Stomach smooth muscle (tissue), 2 donors: ENCODE data around the gene CDH1.

Experiments used
- H3K27ac ChIP-seq: one replicate; pipeline ENCODE4 v1.7.0; 2013; ENCODE audit warnings: mild to moderate bottlenecking, low read length, inconsistent platforms
- H3K27me3 ChIP-seq, 2 donors: one replicate each; pipeline ENCODE4 v1.7.0; 2013; ENCODE audit warnings: low read length in 2 of 2; ENCODE audit not compliant: insufficient read depth in 2 of 2, control insufficient read depth in 1 of 2
- H3K36me3 ChIP-seq, 2 donors: one replicate each; pipeline ENCODE4 v1.7.0; 2013; ENCODE audit warnings: low read length in 2 of 2; ENCODE audit not compliant: control insufficient read depth in 2 of 2, insufficient read depth in 2 of 2
- H3K4me1 ChIP-seq: one replicate; pipeline ENCODE4 v1.7.0; 2013; ENCODE audit warnings: low read length; ENCODE audit not compliant: control insufficient read depth, insufficient read depth
- H3K4me3 ChIP-seq, 2 donors: one replicate each; pipeline ENCODE4 v1.7.0; 2013; ENCODE audit warnings: low read length in 2 of 2
- H3K9ac ChIP-seq, 2 donors: one replicate each; pipeline ENCODE4 v1.7.0; 2013; ENCODE audit warnings: low read length in 2 of 2, mild to moderate bottlenecking in 1 of 2
- H3K9me3 ChIP-seq, 2 donors: one replicate each; pipeline ENCODE4 v1.7.0; 2013; ENCODE audit warnings: low read length in 2 of 2; ENCODE audit not compliant: control insufficient read depth in 2 of 2
- donor health status: healthy.
- donor health status: Pancreatic carcinoma.

The CDH1 gene

DNA sequence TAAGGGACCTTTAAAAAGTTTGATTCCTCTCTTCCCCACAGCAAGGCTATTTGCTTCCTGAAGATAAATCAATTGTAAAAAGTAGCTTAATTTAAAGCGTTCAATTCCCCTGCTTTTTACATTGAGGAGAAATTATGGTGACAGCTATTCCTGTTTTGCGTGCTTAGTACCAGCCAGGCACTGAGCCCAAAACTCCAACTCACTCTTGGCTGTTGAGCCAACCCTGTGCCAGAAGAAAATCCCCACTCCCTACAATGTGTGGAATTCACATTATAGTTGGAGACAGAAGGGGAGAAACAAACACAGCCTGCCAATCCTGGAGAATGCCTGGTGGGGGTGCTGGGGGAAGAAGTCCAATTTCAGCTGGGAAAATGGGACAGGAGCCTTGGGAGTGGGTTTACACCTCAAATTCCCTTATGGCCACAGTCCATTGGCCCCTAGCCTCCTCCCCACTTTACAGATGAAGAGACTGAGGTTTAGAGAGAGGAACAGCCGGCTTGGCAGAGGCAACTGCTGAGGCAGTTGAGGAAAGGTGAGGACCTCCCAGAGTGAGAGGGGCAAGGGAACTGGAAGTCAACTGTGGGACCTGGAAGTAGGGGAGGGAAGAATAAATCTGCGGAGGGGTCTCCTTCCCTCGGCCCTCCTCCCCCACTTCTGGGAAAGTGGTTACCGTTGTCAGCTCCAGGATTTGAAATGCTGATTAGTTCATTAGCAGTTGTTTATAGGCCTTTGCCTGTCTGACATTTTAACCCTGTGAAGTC lies 26.1 kb downstream of the CDH1 start:
- no peaks in the 10 kb centered on the region for H3K4me1 ChIP-seq
- H3K4me3 ChIP-seq: no peak overlapping the region
- H3K9ac ChIP-seq: no peak overlapping the region
- peaks cover 0 to 7% of the 10 kb centered on the region in 2 donors for H3K27me3 ChIP-seq
- H3K9me3 ChIP-seq: no peaks in the 10 kb centered on the region
- no peaks in the 10 kb centered on the region for H3K36me3 ChIP-seq
- H3K27ac ChIP-seq: no peak overlapping the region

GRCh38 chr16:68764862-68765261 lies 27.8 kb downstream of the CDH1 start:
- Histone ChIP-seq H3K27ac (no peak overlapping the region), H3K9me3 (no peaks in the 10 kb centered on the region), H3K4me3 (no peak overlapping the region), H3K9ac (no peak overlapping the region), H3K36me3 (no peaks in the 10 kb centered on the region), H3K27me3 (peaks cover 0 to 7% of the 10 kb centered on the region in 2 donors), H3K4me1 (no peaks in the 10 kb centered on the region)

DNA sequence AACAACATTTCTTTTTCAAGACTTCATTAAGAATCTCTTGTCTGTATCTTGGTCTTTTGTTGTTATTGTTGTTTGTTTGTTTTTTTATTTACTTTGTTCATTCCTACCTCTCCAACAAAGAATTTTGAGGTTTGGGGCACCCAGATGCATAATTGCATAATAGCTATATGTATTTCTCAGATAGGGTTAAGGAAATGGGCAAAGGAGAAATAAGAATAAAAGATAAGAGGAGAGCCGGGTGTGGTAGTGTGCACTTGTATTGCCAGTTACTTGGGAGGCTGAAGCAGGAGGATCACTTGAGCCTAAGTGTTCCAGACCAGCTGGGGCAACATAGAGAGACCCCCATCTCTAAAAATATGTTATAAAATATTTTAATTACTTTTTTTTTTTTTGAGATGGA lies 30.5 kb downstream of the CDH1 start:
- Histone ChIP-seq H3K4me1 (no peaks in the 10 kb centered on the region), H3K9ac (no peak overlapping the region), H3K36me3 (no peaks in the 10 kb centered on the region), H3K4me3 (no peak overlapping the region), H3K27me3 (no peaks in the 10 kb centered on the region), H3K9me3 (no peaks in the 10 kb centered on the region), H3K27ac (no peak overlapping the region)

GRCh38 chr16:68768175-68768574 lies 31.1 kb downstream of the CDH1 start:
- no peak overlapping the region for H3K9ac ChIP-seq
- H3K4me3 ChIP-seq: no peak overlapping the region
- H3K27ac ChIP-seq: no peak overlapping the region
- no peaks in the 10 kb centered on the region for H3K4me1 ChIP-seq
- H3K36me3 ChIP-seq: no peaks in the 10 kb centered on the region
- no peaks in the 10 kb centered on the region for H3K9me3 ChIP-seq
- no peaks in the 10 kb centered on the region for H3K27me3 ChIP-seq

GRCh38 chr16:68768771-68769170 lies 31.7 kb downstream of the CDH1 start:
- H3K9me3 ChIP-seq: no peaks in the 10 kb centered on the region
- H3K4me1 ChIP-seq: no peaks in the 10 kb centered on the region
- no peak overlapping the region for H3K27ac ChIP-seq
- no peak overlapping the region for H3K4me3 ChIP-seq
- H3K27me3 ChIP-seq: no peaks in the 10 kb centered on the region
- H3K9ac ChIP-seq: no peak overlapping the region
- H3K36me3 ChIP-seq: no peaks in the 10 kb centered on the region

- Histone ChIP-seq H3K27ac (no peak overlapping the region), H3K4me1 (no peaks in the 10 kb centered on the region), H3K27me3 (no peaks in the 10 kb centered on the region), H3K4me3 (no peak overlapping the region), H3K9me3 (no peaks in the 10 kb centered on the region), H3K9ac (no peak overlapping the region), H3K36me3 (no peaks in the 10 kb centered on the region)
These were observed 33.6 kb downstream of the CDH1 start for GRCh38 chr16:68770671-68771070.

GRCh38 chr16:68772030-68772681 lies 35.1 kb downstream of the CDH1 start:
- Histone ChIP-seq H3K4me3 (no peak overlapping the region), H3K27ac (no peak overlapping the region), H3K9ac (no peak overlapping the region), H3K36me3 (no peaks in the 10 kb centered on the region), H3K4me1 (no peaks in the 10 kb centered on the region), H3K9me3 (no peaks in the 10 kb centered on the region), H3K27me3 (no peaks in the 10 kb centered on the region)

DNA sequence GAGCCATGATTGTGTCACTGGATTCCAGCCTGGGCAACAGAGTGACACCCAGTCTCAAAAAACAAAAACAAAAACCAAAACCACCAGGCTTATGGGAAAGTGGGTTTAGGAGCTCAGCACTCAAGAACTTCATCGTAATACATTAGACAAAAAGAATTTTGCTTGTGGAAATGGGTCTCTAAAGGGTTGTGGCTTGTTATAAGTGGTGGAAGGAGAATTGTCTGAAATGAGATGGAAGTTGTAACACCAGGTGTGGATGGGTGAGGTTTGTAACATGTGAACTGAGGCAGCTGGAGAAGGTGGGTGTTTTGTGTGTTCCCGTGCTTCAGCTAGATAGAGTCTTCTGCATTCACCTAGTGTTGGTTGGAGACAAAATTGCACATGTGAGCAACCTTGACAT lies 35.8 kb downstream of the CDH1 start:
- H3K4me1 ChIP-seq: no peaks in the 10 kb centered on the region
- no peaks in the 10 kb centered on the region for H3K27me3 ChIP-seq
- no peaks in the 10 kb centered on the region for H3K36me3 ChIP-seq
- no peaks in the 10 kb centered on the region for H3K9me3 ChIP-seq
- no peak overlapping the region for H3K27ac ChIP-seq
- H3K4me3 ChIP-seq: no peak overlapping the region
- no peak overlapping the region for H3K9ac ChIP-seq

DNA sequence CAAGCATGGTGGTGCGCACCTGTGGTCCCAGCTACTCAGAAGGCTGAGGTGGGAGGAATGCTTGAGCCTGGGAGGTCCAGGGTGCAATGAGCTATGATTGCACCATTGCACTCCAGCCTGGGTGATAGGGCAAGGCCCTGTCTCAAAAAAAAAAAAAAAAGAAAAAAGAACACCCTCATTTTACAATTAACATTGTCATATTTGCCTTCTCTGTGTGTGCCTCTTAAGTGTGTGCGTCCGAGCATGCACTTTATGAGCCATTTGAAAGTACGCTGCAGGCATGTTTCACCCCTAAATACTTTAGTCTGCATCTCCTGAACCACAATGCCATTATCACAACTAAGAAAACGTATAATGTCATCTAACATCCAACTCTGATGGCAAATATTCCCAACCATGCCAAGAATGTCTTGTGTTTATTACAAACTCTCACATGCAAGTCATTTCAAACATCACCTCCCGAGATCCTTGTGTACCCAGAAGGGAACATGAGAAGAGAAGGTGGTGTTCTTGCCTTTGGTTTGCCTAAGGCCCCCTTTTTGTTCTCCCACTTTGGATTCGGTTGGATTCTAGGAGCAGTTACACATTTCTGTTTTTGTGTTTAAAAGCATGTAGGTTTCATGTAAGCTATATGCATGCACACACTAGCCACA lies 38.0 kb downstream of the CDH1 start:
- H3K27ac ChIP-seq: no peak overlapping the region
- no peaks in the 10 kb centered on the region for H3K4me1 ChIP-seq
- no peaks in the 10 kb centered on the region for H3K36me3 ChIP-seq
- no peaks in the 10 kb centered on the region for H3K27me3 ChIP-seq
- H3K9ac ChIP-seq: no peak overlapping the region
- no peak overlapping the region for H3K4me3 ChIP-seq
- H3K9me3 ChIP-seq: no peaks in the 10 kb centered on the region

GRCh38 chr16:68776821-68777485 lies 39.9 kb downstream of the CDH1 start:
- H3K4me1 ChIP-seq: no peaks in the 10 kb centered on the region
- H3K9ac ChIP-seq: no peak overlapping the region
- peaks cover 0 to 2% of the 10 kb centered on the region in 2 donors for H3K27me3 ChIP-seq
- no peak overlapping the region for H3K27ac ChIP-seq
- no peaks in the 10 kb centered on the region for H3K9me3 ChIP-seq
- no peak overlapping the region for H3K4me3 ChIP-seq
- H3K36me3 ChIP-seq: no peaks in the 10 kb centered on the region
